OCI-LY1 (cell line): Measurements from ENCODE around the gene DNMT1.

Source experiments
- EZH2 ChIP-seq: fragments of 200-600 bp; sonication (generic), shearing (Covaris generic); IDR thresholded peaks from 2 replicates; pipeline ENCODE4 v1.8.0; 2017; ENCODE audit warnings: borderline replicate concordance, mixed run types, mild to moderate bottlenecking, antibody characterized with exemption, low read length, moderate library complexity, mixed read lengths
- TF ChIP-seq, protein P1 (sequence below): fragments of 200-600 bp; sonication (generic), shearing (Covaris generic); IDR thresholded peaks from 2 replicates; pipeline ENCODE4 v1.5.1; 2017; ENCODE audit warnings: mild to moderate bottlenecking, antibody characterized with exemption, low read length, moderate library complexity, mixed read lengths

DNA sequence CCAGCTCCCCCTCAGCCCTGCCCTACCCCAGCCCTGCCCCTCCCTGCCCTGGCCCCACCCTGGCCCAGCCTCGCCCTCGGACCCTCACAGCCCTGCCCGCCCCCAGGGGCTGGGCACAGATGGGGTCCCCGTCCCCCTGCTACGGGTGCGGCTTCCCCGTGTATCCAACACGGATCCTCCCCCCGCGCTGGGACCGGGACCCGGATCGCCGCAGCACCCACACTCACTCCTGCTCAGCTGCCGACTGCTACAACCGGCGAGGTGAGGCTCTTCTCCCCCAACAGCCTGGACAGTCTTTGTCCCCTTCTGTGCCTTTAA is 103.4 kb downstream of the DNMT1 start:
- TF ChIP-seq, protein P1, sequence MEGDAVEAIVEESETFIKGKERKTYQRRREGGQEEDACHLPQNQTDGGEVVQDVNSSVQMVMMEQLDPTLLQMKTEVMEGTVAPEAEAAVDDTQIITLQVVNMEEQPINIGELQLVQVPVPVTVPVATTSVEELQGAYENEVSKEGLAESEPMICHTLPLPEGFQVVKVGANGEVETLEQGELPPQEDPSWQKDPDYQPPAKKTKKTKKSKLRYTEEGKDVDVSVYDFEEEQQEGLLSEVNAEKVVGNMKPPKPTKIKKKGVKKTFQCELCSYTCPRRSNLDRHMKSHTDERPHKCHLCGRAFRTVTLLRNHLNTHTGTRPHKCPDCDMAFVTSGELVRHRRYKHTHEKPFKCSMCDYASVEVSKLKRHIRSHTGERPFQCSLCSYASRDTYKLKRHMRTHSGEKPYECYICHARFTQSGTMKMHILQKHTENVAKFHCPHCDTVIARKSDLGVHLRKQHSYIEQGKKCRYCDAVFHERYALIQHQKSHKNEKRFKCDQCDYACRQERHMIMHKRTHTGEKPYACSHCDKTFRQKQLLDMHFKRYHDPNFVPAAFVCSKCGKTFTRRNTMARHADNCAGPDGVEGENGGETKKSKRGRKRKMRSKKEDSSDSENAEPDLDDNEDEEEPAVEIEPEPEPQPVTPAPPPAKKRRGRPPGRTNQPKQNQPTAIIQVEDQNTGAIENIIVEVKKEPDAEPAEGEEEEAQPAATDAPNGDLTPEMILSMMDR, result no peak
- TF ChIP-seq EZH2, result no peak
